HEK293 (cell line): Measurements from ENCODE around the gene AP5S1.

ENCODE experiments used
- IKZF3 ChIP-seq: fragments of 450-650 bp; IDR thresholded peaks from 2 replicates; pipeline ENCODE4 v1.5.0; 2018; ENCODE audit warnings: missing biosample characterization, mild to moderate bottlenecking, missing genetic modification characterization, moderate library complexity
- RBAK ChIP-seq: fragments of 450-650 bp; formaldehyde crosslinking; IDR thresholded peaks from 2 replicates; pipeline ENCODE4 v1.5.1; 2016; ENCODE audit warnings: missing biosample characterization, missing genetic modification characterization
- WT1 ChIP-seq: fragments of 450-650 bp; formaldehyde crosslinking; IDR thresholded peaks from 2 replicates; pipeline ENCODE4 v1.5.1; 2016; ENCODE audit warnings: missing biosample characterization, missing genetic modification characterization
- ZNF112 ChIP-seq: fragments of 450-650 bp; formaldehyde crosslinking; IDR thresholded peaks from 2 replicates; pipeline ENCODE4 v1.5.0; 2017; ENCODE audit warnings: missing biosample characterization, missing genetic modification characterization
- ZNF132 ChIP-seq: fragments of 450-650 bp; formaldehyde crosslinking; IDR thresholded peaks from 2 replicates; pipeline ENCODE4 v1.5.1; 2017; ENCODE audit warnings: missing biosample characterization, missing genetic modification characterization, borderline replicate concordance
- ZNF175 ChIP-seq: fragments of 450-650 bp; formaldehyde crosslinking; IDR thresholded peaks from 2 replicates; pipeline ENCODE4 v1.5.1; 2016; ENCODE audit warnings: missing biosample characterization, missing genetic modification characterization
- ZNF211 ChIP-seq: fragments of 450-650 bp; formaldehyde crosslinking; IDR thresholded peaks from 2 replicates; pipeline ENCODE4 v1.5.1; 2016; ENCODE audit warnings: low read depth, missing biosample characterization, missing genetic modification characterization
- ZNF221 ChIP-seq: fragments of 450-650 bp; formaldehyde crosslinking; IDR thresholded peaks from 2 replicates; pipeline ENCODE4 v1.5.1; 2017; ENCODE audit warnings: missing biosample characterization, missing genetic modification characterization, borderline replicate concordance
- ZNF48 ChIP-seq: fragments of 450-650 bp; formaldehyde crosslinking; IDR thresholded peaks from 2 replicates; pipeline ENCODE4 v1.5.1; 2016; ENCODE audit warnings: missing biosample characterization, missing genetic modification characterization
- ZNF514 ChIP-seq: fragments of 450-650 bp; formaldehyde crosslinking; IDR thresholded peaks from 2 replicates; pipeline ENCODE4 v1.5.1; 2016; ENCODE audit warnings: missing biosample characterization, missing genetic modification characterization
- ZNF555 ChIP-seq: fragments of 450-650 bp; formaldehyde crosslinking; conservative IDR thresholded peaks from 2 replicates; pipeline ENCODE4 v1.5.1; 2017; ENCODE audit warnings: missing biosample characterization, mild to moderate bottlenecking, missing genetic modification characterization, inconsistent platforms
- ZNF585B ChIP-seq: fragments of 450-650 bp; formaldehyde crosslinking; IDR thresholded peaks from 2 replicates; pipeline ENCODE4 v1.5.1; 2016; ENCODE audit warnings: missing biosample characterization, missing genetic modification characterization
- ZNF600 ChIP-seq: fragments of 450-650 bp; formaldehyde crosslinking; IDR thresholded peaks from 2 replicates; pipeline ENCODE4 v1.5.1; 2016; ENCODE audit warnings: missing biosample characterization, missing genetic modification characterization
- ZNF629 ChIP-seq: fragments of 450-650 bp; formaldehyde crosslinking; IDR thresholded peaks from 2 replicates; pipeline ENCODE4 v1.5.1; 2017; ENCODE audit warnings: missing biosample characterization, missing genetic modification characterization
- ZNF707 ChIP-seq: fragments of 450-650 bp; formaldehyde crosslinking; IDR thresholded peaks from 2 replicates; pipeline ENCODE4 v1.5.1; 2016; ENCODE audit warnings: missing biosample characterization, missing genetic modification characterization
- ZSCAN16 ChIP-seq: fragments of 450-650 bp; formaldehyde crosslinking; IDR thresholded peaks from 2 replicates; pipeline ENCODE4 v1.5.1; 2016; ENCODE audit warnings: missing biosample characterization, missing genetic modification characterization
- TF ChIP-seq, protein P1 (sequence below): fragments of 450-650 bp; formaldehyde crosslinking; IDR thresholded peaks from 2 replicates; pipeline ENCODE4 v1.5.1; 2016; ENCODE audit warnings: missing biosample characterization, missing genetic modification characterization, low read depth
- TF ChIP-seq, protein P2 (sequence below): fragments of 450-650 bp; formaldehyde crosslinking; IDR thresholded peaks from 2 replicates; pipeline ENCODE4 v1.5.1; 2016; ENCODE audit warnings: missing biosample characterization, missing genetic modification characterization
- TF ChIP-seq, protein P3 (sequence below): fragments of 450-650 bp; formaldehyde crosslinking; IDR thresholded peaks from 2 replicates; pipeline ENCODE4 v1.5.1; 2016; ENCODE audit warnings: missing biosample characterization, missing genetic modification characterization
- TF ChIP-seq, protein P4 (sequence below): fragments of 450-650 bp; formaldehyde crosslinking; IDR thresholded peaks from 2 replicates; pipeline ENCODE4 v1.5.1; 2016; ENCODE audit warnings: missing biosample characterization, missing genetic modification characterization
- TF ChIP-seq, protein P5 (sequence below): fragments of 450-650 bp; formaldehyde crosslinking; IDR thresholded peaks from 2 replicates; pipeline ENCODE4 v1.5.1; 2016; ENCODE audit warnings: missing biosample characterization, missing genetic modification characterization
- TF ChIP-seq, protein P6 (sequence below): fragments of 450-650 bp; formaldehyde crosslinking; IDR thresholded peaks from 2 replicates; pipeline ENCODE4 v1.5.1; 2016; ENCODE audit warnings: missing biosample characterization, missing genetic modification characterization
- TF ChIP-seq, protein P7 (sequence below): fragments of 450-650 bp; IDR thresholded peaks from 2 replicates; pipeline ENCODE4 v1.5.1; 2018; ENCODE audit warnings: missing biosample characterization, mild to moderate bottlenecking, missing genetic modification characterization
- TF ChIP-seq, protein P8 (sequence below): fragments of 450-650 bp; formaldehyde crosslinking; IDR thresholded peaks from 2 replicates; pipeline ENCODE4 v1.5.1; 2016; ENCODE audit warnings: missing biosample characterization, missing genetic modification characterization

AP5S1 gene

DNA sequence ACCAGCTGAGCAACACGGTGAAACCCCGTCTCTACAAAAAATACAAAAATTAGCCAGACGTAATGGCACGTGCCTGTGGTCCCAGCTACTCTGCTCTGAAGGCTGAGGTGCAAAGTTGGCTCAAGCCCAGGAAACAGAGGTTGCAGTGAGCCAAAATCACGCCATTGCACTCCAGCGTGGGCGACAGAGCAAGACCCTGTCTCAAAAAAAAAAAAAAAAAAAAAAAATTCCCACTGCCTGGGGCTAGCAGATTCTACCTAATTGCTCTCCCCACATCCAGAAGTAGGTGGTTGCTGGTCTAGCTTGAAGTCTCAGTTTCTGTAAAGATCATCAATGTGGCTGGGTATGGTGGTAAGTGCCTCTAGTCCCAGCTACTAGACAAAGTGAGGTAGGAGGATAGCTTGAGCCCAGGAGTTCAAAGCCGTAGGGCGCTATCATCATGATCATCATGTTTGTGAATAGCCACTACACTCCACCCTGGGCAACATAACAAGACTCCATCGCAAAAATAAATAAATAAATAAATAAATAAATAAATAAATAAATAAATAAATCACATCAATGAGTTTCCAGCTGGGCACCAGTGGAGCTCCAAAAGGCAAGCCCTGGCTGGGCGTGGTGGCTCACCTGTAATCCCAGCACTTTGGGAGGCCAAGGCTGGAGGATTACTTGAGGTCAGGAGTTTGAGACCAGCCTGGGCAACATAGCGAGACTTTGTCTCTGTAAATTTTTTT, 6.3 kb upstream of the AP5S1 start (continued):
- TF ChIP-seq, protein P1, sequence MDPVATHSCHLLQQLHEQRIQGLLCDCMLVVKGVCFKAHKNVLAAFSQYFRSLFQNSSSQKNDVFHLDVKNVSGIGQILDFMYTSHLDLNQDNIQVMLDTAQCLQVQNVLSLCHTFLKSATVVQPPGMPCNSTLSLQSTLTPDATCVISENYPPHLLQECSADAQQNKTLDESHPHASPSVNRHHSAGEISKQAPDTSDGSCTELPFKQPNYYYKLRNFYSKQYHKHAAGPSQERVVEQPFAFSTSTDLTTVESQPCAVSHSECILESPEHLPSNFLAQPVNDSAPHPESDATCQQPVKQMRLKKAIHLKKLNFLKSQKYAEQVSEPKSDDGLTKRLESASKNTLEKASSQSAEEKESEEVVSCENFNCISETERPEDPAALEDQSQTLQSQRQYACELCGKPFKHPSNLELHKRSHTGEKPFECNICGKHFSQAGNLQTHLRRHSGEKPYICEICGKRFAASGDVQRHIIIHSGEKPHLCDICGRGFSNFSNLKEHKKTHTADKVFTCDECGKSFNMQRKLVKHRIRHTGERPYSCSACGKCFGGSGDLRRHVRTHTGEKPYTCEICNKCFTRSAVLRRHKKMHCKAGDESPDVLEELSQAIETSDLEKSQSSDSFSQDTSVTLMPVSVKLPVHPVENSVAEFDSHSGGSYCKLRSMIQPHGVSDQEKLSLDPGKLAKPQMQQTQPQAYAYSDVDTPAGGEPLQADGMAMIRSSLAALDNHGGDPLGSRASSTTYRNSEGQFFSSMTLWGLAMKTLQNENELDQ: no peak
- no peak for TF ChIP-seq ZNF514 (tag by site-specific recombination)
- TF ChIP-seq ZNF585B (tag by site-specific recombination): no peak
- no peak for TF ChIP-seq ZNF600 (tag by site-specific recombination)
- TF ChIP-seq ZNF707 (tag by site-specific recombination): no peak
- no peak for TF ChIP-seq ZSCAN16 (tag by site-specific recombination)
- TF ChIP-seq, protein P2, sequence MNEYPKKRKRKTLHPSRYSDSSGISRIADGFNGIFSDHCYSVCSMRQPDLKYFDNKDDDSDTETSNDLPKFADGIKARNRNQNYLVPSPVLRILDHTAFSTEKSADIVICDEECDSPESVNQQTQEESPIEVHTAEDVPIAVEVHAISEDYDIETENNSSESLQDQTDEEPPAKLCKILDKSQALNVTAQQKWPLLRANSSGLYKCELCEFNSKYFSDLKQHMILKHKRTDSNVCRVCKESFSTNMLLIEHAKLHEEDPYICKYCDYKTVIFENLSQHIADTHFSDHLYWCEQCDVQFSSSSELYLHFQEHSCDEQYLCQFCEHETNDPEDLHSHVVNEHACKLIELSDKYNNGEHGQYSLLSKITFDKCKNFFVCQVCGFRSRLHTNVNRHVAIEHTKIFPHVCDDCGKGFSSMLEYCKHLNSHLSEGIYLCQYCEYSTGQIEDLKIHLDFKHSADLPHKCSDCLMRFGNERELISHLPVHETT (tag by site-specific recombination): 0 out of 2 replicates have a peak, but pooled peaks have one; percentile 30
- peak; percentile 64 for TF ChIP-seq ZNF629
- peak; percentile 34; the same call in 1 of the 2 replicates for TF ChIP-seq WT1 (tag by site-specific recombination)
- TF ChIP-seq, protein P3, sequence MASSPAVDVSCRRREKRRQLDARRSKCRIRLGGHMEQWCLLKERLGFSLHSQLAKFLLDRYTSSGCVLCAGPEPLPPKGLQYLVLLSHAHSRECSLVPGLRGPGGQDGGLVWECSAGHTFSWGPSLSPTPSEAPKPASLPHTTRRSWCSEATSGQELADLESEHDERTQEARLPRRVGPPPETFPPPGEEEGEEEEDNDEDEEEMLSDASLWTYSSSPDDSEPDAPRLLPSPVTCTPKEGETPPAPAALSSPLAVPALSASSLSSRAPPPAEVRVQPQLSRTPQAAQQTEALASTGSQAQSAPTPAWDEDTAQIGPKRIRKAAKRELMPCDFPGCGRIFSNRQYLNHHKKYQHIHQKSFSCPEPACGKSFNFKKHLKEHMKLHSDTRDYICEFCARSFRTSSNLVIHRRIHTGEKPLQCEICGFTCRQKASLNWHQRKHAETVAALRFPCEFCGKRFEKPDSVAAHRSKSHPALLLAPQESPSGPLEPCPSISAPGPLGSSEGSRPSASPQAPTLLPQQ (tag by site-specific recombination): no peak
- TF ChIP-seq, protein P4, sequence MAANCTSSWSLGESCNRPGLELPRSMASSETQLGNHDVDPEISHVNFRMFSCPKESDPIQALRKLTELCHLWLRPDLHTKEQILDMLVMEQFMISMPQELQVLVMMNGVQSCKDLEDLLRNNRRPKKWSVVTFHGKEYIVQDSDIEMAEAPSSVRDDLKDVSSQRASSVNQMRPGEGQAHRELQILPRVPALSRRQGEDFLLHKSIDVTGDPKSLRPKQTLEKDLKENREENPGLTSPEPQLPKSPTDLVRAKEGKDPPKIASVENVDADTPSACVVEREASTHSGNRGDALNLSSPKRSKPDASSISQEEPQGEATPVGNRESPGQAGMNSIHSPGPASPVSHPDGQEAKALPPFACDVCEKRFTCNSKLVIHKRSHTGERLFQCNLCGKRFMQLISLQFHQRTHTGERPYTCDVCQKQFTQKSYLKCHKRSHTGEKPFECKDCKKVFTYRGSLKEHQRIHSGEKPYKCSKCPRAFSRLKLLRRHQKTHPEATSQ (tag by site-specific recombination): no peak
- TF ChIP-seq, protein P5, sequence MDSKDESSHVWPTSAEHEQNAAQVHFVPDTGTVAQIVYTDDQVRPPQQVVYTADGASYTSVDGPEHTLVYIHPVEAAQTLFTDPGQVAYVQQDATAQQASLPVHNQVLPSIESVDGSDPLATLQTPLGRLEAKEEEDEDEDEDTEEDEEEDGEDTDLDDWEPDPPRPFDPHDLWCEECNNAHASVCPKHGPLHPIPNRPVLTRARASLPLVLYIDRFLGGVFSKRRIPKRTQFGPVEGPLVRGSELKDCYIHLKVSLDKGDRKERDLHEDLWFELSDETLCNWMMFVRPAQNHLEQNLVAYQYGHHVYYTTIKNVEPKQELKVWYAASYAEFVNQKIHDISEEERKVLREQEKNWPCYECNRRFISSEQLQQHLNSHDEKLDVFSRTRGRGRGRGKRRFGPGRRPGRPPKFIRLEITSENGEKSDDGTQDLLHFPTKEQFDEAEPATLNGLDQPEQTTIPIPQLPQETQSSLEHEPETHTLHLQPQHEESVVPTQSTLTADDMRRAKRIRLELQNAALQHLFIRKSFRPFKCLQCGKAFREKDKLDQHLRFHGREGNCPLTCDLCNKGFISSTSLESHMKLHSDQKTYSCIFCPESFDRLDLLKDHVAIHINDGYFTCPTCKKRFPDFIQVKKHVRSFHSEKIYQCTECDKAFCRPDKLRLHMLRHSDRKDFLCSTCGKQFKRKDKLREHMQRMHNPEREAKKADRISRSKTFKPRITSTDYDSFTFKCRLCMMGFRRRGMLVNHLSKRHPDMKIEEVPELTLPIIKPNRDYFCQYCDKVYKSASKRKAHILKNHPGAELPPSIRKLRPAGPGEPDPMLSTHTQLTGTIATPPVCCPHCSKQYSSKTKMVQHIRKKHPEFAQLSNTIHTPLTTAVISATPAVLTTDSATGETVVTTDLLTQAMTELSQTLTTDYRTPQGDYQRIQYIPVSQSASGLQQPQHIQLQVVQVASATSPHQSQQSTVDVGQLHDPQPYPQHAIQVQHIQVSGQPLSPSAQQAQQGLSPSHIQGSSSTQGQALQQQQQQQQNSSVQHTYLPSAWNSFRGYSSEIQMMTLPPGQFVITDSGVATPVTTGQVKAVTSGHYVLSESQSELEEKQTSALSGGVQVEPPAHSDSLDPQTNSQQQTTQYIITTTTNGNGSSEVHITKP (tag by site-specific recombination): no peak
- TF ChIP-seq, protein P6, sequence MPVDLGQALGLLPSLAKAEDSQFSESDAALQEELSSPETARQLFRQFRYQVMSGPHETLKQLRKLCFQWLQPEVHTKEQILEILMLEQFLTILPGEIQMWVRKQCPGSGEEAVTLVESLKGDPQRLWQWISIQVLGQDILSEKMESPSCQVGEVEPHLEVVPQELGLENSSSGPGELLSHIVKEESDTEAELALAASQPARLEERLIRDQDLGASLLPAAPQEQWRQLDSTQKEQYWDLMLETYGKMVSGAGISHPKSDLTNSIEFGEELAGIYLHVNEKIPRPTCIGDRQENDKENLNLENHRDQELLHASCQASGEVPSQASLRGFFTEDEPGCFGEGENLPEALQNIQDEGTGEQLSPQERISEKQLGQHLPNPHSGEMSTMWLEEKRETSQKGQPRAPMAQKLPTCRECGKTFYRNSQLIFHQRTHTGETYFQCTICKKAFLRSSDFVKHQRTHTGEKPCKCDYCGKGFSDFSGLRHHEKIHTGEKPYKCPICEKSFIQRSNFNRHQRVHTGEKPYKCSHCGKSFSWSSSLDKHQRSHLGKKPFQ: no peak; the same call in 1 of the 2 replicates
- TF ChIP-seq ZNF175 (tag by site-specific recombination): no peak
- TF ChIP-seq, protein P7, sequence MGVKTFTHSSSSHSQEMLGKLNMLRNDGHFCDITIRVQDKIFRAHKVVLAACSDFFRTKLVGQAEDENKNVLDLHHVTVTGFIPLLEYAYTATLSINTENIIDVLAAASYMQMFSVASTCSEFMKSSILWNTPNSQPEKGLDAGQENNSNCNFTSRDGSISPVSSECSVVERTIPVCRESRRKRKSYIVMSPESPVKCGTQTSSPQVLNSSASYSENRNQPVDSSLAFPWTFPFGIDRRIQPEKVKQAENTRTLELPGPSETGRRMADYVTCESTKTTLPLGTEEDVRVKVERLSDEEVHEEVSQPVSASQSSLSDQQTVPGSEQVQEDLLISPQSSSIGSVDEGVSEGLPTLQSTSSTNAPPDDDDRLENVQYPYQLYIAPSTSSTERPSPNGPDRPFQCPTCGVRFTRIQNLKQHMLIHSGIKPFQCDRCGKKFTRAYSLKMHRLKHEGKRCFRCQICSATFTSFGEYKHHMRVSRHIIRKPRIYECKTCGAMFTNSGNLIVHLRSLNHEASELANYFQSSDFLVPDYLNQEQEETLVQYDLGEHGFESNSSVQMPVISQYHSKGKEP (tag by site-specific recombination): no peak
- no peak for TF ChIP-seq ZNF211 (tag by site-specific recombination)
- TF ChIP-seq RBAK (tag by site-specific recombination): 0 out of 2 replicates have a peak, but pooled peaks have one; percentile 44
- peak; percentile 96 for TF ChIP-seq ZNF555
- TF ChIP-seq, protein P8, sequence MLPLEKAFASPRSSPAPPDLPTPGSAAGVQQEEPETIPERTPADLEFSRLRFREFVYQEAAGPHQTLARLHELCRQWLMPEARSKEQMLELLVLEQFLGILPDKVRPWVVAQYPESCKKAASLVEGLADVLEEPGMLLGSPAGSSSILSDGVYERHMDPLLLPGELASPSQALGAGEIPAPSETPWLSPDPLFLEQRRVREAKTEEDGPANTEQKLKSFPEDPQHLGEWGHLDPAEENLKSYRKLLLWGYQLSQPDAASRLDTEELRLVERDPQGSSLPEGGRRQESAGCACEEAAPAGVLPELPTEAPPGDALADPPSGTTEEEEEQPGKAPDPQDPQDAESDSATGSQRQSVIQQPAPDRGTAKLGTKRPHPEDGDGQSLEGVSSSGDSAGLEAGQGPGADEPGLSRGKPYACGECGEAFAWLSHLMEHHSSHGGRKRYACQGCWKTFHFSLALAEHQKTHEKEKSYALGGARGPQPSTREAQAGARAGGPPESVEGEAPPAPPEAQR (tag by site-specific recombination): no peak
- TF ChIP-seq ZNF132 (tag by site-specific recombination): no peak
- TF ChIP-seq ZNF112 (tag by site-specific recombination): no peak
- TF ChIP-seq ZNF221 (tag by site-specific recombination): no peak
- TF ChIP-seq ZNF48 (tag by site-specific recombination): no peak
- no peak for TF ChIP-seq IKZF3
